NCI-H187 (cell line): ENCODE measurements around the gene STC2.
"Not testable (repeated sequence)": the region's sequence is repeated elsewhere in the genome, so short reads cannot be mapped to it uniquely, and the experiment has no call there.

Experiments used
- DNase-seq, 2 experiments: peaks; one replicate each; lab custom pipeline; 2025; lab: John Stamatoyannopoulos, UW

STC2 gene

DNA sequence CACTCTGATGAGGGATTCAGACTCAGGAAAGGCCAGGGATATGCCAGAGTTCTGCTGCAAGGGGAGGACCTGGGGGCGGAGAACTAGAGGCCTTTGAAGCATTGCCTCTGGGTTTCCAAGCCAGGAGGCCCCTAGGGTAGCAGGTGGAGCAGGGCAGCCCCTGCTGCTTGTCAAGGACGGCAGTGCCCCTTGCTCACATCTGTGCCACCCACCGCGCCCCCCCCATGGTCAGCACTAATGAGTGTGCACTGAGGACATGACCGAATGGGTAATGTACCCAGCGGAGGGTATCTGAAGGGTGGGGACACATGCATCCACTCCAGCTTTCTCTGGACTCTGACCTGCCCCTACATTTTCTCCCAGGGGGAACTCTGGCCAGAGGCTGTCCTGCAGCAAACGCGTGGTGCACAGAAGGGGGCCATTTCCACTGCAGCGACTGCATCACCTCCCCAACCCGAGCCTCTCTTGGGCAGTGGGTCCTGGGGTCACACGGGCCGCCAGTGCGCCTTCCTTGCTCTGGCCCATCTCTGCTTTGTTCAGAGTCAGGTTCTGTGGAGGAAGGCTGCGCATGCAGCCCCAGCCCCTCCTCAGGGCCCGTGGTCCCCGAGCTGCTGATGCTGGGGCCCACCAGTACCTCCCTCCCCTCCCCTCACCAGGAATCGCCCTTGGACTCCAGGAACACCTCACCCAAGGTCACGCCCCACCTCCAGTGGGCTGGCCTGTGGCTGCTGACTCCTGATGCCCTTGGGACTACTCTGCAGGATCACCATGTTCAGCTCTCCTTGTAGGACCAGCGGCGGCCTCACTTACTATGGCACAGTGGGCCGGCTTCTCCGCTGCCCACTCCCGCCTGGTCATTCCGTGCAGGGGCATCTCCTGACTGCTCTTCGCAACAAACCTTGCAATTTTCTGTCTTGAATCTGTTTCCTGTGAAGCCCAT lies 31.2 kb downstream of the STC2 start:
- no peak for DNase-seq

- no peak for DNase-seq
These were observed 32.4 kb downstream of the STC2 start for GRCh38 chr5:173295796-173296195.

DNA sequence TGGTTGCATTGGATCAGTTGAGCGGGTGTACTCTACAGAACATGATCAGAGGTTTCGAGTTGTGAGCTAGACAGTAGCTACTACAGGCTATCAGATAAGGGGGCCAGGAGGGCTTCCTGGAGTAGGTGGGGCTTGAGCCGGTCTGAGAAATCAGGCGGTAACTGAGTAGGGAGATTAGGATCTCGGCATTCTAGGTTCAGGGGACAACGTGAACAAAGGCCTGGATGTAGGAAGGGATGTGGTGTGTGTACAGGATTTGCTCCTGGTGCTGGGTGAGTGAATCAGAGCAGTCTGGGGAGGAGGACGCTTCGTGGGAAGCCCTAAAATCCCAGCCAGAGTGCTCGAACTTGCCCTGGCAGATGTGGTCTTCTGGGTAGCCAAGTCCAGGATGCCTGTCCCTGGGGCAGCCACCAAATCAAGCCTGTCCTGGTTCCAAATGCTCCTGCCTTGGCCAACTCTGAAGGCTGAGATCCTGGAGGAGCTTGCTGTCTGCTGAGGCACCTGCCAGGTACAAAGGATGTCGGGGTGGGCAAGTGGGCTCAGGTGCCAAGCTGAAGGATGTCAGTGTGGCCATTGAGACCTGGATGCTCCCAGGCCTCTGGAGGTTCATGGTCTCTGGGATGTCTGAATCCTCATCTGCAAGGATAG lies 33.4 kb downstream of the STC2 start:
- no peak for DNase-seq

DNA sequence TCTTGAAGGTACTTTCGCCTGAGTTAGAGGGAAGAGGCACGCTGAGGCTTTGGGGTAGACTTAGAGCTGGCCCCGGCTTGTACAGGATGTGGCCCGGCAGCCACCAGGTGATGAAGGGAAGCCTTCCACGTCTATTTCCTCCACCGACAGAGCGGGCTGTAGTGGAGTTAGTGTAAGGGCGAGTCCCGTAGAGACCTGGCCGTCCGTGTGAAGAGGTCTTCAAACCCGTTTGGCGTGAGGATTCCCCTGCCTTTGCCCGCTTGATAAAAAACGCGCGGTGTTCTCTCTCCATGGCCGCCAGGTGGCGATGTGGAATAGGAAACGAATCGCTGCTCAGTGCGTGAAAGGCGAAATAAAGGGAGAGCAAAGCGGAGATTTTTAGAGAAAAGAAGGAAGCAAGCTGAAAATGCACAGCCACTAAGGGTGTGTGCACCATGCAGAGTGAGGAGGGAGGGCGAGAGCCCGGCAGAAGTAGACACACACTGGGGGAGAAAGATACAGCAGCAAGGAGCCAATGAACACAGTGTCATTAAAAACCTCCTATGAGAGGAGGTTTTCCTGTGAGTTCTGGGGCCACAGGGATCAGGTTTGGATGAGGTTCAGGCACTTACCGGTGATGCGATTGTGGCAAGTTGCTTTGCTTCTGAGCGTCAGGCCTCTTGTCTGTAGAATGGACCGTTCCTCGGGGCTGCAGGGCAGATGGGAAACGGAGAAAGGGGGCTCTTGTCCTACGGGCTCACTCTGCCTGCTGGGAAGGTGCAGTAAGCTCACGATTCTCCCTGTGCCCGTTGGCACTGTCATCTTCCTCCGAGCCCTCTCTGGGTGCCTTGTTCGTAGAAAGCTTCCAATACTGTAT lies 34.2 kb downstream of the STC2 start:
- peak; percentile 32 to 38 for DNase-seq

GRCh38 chr5:173291722-173292658 lies 36.2 kb downstream of the STC2 start:
- no peak for DNase-seq

DNA sequence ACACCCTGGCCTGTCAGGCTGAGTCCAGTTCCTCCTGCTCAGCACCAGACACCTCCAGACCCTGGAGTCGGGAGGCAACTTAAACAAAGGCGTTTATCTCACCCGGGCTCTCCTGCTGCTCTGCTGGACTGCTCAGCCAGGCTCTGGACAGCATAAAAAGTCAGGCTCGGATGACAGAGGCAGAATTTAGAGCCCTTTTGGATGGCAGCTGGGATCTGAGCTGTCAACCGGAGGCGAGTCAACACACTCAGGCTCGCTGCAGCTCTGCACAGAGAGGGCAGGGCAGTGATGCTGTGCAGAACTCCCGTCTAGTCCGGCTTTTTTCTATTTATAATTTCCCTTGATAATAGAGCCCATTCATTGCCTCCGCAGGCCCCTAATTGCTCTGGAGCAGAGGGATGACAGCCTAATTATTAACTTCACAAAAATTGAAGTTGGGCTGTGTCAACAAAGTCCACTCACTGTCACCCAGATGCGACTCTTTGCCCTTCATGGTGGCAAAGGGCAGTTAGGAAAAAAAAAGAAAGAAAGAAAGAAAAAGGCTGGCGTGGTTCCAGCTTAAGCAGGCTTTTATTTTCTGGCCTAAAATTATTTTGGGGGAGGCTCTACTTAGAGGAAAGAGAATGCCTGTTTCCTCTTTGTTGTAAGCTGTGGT lies 37.6 kb downstream of the STC2 start:
- no peak for DNase-seq

DNA sequence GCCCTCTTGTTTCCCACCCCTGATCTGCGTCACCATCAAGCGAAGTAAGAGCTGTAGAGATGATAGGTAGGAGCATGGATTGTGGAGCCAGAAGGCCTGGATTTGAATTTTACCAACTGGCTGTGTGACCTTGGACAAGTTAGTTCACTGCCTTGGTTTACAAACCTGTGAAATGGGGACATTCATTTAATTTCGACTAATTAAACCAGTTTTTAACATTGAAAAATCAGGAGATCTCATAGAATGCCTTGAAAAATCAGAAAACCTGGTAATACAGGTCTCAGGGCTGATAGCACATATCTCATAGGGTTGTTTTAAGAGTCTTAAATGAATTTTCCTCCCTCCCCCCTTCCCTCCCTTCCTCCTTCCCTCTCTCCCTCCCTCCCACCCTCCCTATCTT lies 38.8 kb downstream of the STC2 start:
- no peak for DNase-seq

GRCh38 chr5:173288632-173289031 lies 39.6 kb downstream of the STC2 start:
- no peak for DNase-seq

DNA sequence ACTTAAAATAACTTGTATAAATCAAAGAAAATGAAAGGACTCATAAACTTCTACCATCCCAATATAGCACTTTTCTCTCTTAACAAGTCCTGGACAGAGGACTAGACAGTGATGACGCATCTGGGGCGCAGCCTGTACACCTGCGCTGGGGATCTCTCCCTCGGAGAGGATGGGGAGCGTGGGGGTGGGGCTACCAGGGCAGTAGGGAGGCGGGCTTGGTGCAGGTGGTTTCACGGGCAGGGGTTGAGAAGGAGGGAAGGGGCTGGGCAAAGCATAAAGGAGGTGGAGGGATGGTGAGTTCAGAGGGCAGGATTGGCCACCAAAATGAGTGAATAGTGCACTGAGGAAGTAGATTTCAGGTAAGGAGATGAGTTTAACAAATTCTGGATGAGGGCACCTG lies 41.1 kb downstream of the STC2 start:
- no peak for DNase-seq

DNA sequence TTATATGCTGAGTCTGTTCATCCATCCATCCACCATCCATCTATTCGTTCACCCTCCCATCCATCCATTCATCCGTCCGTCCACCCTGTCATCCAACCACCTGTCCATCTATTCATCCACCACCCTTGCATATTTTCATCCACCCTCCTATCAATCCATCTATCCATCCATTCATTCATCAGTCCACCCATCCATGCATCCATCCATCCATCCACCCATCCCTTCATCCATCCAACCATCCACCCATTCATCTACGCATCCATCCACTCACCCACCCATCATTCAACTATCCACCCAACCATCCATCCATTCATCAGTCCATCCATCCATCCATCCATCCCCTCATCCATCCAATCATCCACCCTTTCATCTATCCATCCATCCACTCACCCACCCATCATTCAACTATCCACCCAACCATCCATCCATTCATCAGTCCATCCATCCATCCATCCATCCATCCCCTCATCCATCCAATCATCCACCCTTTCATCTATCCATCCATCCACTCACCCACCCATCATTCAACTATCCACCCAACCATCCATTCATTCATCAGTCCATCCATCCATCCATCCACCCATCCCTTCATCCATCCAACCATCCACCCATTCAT lies 43.8 kb downstream of the STC2 start:
- not testable (repeated sequence) for DNase-seq

DNA sequence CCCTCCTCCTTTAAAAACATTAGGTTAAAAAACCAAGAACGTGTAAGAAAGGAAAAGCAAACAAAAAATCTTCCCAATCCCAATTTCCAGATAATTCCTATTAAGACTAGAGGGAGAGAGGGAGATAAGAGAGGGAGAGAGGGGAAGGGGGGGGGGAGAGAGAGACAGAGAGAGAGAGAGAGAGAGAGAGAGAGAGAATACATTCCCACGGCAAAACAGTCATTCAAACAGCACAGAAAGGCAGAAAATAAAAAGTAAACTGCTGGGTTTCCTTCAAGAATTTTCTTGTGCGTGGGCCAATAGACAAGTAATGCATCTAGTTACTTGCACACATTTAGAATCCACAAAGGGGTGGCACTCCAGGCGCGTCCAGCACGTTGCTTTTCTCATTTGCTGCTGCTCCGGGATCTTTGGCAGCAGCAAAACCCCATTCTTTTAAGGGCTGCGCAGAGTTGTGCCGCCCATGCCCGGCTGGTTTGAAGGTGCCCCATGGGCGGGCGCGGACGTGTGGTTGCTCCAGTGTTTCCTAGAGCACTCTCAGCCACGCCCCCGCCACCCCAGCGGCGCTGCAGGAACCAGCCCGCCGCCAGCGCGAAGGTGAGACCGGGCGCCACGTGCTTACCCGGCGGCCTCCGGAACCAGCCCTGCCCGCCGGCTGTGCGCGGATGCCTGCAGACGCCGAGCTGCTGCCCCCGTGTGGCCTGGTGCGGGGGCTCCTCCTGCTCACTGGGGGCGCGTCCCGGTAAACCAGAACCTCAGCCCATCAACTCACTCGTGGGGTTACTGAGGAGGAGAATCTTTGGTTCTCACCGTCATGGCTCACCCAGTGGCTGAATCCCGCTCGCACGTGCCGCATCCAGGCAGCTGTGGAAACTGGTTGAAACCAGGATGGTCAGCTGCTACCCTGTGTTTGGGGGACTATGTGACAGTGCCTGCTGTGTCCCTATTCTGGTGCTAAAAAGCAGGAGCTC lies 44.6 kb downstream of the STC2 start:
- peak; percentile 15 to 64 for DNase-seq

DNA sequence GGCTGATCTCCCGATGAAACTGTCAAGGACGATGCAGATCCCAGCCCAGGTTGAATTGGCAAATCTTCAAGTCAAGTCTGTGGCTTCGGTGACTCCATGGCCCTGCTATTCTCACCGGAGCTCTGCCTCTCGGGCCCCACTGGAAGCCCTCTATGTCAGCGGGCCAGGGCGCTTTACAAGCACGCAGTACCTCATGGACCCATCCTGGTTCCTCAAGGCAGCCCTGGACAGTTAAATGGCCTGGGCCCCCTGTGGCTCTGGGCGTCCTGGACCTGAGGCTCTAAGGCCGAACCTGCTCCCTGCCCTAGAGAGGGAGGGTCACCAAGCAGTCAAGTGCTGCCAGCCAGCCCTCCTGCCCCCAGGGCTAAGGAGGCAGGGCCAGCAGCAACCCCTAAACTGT lies 45.3 kb downstream of the STC2 start:
- no peak for DNase-seq

DNA sequence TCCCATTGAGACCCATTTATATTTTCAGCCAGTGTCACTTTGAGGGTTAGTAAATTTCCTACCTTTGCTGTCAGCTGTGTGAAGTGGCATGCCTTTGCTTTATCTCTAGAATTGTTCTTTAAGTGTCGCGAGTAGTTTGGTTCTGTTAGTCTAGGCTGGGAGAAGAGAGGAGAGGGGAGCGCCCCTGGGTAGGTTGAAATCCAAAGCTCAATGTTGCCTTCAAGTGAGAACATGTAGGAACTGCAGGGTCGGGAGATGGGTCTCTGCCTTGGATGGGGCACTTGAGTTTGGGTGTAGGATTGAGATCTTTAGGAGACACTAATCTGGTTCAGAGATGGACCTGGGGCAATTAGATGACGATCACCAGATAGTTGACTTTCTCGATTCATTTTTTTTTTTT lies 46.3 kb downstream of the STC2 start:
- no peak for DNase-seq

DNA sequence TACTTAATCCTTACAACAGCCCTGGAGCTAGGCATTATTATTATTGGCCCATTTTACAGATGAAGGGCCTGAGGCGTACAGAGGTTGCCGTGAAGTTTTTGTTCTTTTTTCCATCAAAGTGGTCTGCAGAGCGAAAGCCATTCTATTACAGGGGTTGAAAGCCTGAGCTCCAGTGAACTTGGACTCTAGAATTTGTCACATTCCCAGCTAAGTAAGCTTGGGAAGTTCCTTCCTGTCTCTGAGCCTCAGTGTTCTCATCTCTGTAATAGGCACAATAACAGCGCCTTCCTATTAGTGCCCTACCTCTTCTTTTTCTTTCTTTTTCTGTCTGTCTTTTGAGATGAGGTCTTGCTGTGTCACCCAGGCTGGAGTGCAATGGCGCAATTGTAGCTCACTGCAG lies 49.0 kb downstream of the STC2 start:
- DNase-seq: no peak

- DNase-seq: no peak
These were observed 49.6 kb downstream of the STC2 start for GRCh38 chr5:173278641-173279040.

GRCh38 chr5:173278172-173278571 lies 50.0 kb downstream of the STC2 start:
- no peak for DNase-seq

DNA sequence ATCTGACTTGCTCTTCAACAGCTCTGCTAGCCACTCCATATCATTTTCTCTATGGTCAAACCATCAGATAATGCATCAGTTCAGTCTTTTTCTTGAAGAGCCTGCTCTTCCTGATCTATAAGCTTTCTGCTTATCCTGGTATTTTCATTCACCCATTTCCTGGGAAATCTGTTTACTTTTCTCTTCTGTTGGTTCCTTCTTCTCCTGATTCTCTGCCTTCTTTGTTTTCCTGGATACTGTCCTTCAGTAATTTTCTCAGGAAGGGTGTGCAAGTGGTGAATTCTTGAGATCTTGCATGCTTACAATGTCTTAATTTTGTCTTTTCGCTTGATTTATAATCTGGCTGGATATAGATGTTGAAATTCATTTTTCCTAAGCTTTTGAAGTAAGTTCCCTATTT lies 53.4 kb downstream of the STC2 start:
- no peak for DNase-seq

- no peak for DNase-seq
These were observed 56.8 kb downstream of the STC2 start for GRCh38 chr5:173271419-173271818.

- no peak for DNase-seq
These were observed 59.3 kb downstream of the STC2 start for GRCh38 chr5:173268750-173269432.
